Kidney tubule cell (primary cell): ENCODE measurements around the gene GATB.

Experiments
- DNase-seq: peaks from one replicate; pipeline ENCODE4 v3.0.0-alpha.2; 2018; ENCODE audit warnings: low spot score

GATB gene

GRCh38 chr4:151674804-151675391, 85.9 kb downstream of the GATB start:
- peak; percentile 67 for DNase-seq

DNA sequence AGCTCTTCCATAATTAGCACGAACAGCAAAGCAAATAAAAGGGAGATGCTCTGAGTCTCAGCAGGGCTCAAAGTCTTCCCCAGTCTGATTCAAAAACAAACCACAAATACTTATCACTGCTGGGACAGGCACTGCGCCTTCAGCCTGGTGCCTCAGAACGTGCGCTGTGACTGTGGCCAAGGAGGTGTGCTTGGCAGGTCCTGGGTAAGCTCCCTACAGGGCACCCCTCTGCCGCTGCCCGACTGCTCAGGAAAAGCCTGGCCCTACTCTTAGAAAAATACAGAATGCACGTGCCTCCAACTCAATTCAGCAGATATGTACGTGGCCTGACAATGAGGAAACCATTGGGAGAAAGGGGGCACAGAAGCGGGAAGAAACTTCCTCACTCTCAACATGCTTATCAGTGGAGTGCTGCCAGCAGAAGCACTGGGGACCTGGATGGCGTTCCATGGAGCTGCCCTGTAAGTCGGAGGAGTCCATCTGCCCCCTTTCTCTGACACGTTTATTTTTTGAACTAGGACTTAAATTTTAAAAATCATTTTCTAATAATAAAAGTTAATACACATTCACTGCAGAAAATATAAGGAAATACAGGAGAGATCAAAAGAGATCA, 86.8 kb downstream of the GATB start:
- DNase-seq = no peak

GRCh38 chr4:151672996-151673395, 87.8 kb downstream of the GATB start:
- DNase-seq = no peak

DNA sequence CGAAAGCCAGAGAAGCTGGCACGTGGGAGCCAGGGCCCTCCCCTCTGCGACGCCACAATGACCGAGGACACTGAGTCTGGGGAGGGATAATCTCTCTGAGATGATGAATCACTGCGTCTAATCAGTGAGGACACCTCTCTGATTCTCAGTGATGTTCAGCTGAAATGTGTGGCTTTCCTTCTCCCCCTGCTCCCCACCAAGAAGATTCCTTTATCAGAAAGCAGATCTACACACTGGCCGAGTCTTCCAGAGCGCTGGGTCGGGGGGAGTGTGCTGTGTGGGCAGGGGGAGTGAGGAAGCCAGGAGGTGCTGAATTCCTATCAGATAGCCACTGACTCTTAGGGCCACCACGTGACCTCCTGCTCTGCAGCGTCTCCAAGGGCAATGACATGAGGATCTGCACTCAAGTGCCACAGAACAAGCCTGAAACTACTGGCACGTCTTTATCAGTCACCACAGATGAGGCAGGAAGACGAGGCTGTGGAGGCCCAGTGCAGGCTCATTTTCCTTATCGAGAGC, 89.2 kb downstream of the GATB start:
- DNase-seq = no peak

- no peak for DNase-seq
These were observed 90.0 kb downstream of the GATB start for GRCh38 chr4:151670843-151671242.

DNA sequence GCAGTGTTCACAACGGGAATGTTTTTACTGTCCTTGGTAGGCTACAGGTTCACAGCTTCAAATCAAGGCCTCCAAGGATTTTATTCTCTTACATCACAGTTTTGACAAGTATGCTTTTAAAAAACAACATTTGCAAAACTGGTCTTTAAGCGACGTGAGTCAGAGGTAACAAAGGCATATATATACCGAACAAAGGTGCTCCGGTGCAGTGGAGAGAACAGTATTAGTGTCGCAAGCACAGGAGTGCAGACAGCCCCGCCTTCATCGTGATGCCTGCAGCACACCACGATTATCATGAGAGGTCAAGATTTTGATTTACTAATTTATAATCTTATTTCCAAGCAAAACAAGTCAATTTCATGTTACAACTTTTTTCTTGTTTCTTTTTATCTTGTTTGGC, 90.8 kb downstream of the GATB start:
- no peak for DNase-seq

GRCh38 chr4:151668689-151669402, 92.0 kb downstream of the GATB start:
- peak; percentile 58 for DNase-seq

DNA sequence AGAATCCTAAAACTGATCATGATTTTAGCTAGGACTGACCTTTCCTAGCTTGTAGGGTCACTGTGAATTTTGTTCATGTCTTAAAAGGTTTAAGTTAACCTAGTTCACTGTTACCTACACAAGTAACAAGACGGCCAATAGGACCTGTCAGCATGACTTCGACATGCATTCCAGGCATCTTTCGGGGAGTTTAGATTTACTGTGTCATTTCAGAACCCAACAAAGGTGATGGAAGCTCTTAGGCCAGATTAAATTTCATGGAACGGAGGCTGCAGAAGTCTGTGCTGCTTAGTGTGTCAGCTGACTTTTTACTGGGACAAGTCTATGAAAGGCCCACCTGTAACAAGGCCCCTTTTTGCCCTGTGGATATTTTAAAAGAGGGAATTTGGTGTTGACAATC, 93.1 kb downstream of the GATB start:
- no peak for DNase-seq

DNA sequence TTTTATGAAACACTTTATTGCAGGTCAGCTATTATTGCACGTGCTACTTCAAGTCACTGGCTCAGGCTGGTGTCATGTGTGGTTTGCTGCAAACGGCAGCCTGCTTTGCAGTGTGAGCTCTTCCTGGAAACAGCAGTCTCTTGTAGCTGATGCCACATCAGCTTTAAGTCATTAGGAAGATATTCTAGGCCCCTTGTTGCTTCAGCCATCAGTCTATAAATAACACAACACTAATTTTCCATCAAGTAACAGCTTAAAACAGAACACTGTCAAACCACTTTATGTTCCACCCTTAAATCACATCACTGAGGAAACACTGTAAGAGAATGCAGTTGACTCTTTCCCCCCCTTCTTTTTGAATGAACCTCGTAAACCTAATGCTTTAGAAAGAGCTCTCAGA, 93.8 kb downstream of the GATB start:
- no peak for DNase-seq

DNA sequence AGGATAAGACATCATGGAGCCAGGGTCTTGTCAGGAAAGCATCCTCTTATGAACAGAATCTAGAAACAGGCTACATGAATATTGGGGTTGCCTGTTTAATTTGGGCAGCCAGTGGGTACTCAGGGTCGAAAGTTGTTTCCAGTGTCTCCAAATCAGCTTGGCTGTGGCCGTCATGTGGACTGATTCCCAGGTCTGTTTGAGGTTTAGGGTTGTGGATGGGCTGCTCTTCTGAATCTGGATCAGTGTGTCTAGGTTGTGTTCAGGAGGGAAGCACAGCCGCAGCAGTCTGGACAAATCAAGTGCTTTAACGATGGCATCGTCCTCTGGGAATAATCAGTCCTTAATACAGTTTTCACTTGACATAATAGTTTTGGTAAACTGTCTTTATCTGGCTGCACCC, 94.3 kb downstream of the GATB start:
- DNase-seq = no peak

DNA sequence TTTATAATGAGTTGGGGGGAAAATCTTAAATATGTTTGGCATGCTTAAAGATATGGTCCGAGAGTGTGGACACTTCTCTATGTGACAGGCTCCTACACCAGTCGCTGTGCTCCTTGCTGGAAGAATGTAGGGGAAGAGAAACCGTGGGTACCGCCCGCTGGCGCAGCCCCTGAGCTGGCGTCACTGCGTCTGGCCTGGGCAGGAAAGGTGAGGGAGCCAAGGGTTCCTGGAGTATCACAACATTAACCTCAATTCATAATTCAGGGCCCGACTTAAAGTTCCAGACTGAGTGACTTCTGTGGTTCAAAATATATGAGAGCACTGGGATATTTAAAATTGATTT, 95.1 kb downstream of the GATB start:
- DNase-seq = no peak

DNA sequence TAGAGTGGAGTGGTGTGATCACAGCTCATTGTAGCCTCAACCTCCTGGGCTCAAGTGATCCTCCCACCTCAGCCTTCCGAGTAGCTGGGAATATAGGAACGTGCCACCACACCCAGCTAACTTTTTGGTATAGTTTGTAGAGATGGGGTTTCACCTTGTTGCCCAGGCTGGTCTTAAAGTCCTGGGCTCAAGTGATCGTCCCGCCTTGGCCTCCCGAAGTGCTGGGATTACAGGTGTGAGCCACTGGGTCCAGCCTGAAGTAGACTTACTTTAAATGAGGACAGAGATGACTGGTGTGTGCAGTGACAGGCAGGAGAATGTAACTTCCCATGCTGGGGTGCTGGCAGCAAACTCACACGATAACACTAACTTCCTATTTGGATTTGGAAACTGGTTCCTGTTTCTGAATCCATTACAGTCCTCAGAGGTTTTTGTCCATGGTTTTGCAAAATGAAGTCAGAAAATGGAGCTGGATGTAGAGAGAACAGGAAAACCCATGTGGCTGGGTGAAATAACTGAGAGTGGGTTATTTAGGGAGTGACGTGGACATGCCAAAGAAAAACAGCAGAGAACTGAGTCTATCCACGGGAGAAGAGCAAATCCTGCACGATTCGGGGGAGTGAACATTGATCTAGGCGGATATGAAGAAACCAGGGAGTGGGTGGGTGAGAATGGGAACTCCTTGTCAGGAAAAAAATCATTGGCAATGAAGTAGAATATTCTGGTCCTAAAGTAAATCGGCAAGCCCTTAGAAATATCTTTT, 95.6 kb downstream of the GATB start:
- DNase-seq = no peak

DNA sequence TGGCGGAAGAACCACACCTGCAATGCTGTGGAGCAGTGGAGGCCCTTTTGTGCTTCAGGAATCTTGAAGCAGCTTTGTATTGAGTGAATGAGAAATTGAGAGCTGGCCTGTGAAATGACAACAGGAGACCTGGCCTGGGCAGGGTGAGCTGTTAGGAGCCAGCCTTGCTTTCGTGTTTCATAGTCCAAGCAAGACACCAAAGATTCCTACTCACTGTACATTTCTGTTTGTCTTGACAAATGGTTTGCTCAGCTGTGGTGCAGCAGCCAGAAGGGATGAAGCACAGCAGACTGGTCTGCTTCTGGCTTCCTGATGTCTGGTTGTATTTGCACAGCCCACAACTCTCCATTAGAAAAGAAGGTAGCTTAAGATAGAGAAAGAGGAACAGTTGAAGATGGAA, 96.5 kb downstream of the GATB start:
- DNase-seq = no peak

DNA sequence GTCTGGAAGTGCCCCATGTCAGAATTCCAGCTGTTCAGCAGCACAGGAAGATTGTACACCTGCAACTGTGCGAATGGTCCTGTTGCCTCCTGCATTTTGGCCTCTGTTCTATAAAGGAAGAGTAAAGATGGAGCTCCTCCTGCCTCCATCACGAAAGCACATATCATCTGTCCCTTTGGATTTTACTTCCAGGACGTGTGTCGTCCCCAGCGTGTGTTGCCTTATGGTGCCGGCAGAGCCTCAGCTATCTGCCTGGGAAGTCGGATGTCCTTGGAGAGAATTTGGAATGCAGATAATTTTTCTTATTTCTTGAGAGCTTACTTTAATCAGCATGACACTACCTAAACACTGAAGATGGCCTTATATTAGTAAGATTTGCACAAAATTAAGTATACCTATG, 97.7 kb downstream of the GATB start:
- DNase-seq = no peak

- DNase-seq = no peak
These were observed 98.9 kb downstream of the GATB start for GRCh38 chr4:151661873-151662272.

- DNase-seq = no peak
These were observed 100.1 kb downstream of the GATB start for GRCh38 chr4:151660676-151661075.

DNA sequence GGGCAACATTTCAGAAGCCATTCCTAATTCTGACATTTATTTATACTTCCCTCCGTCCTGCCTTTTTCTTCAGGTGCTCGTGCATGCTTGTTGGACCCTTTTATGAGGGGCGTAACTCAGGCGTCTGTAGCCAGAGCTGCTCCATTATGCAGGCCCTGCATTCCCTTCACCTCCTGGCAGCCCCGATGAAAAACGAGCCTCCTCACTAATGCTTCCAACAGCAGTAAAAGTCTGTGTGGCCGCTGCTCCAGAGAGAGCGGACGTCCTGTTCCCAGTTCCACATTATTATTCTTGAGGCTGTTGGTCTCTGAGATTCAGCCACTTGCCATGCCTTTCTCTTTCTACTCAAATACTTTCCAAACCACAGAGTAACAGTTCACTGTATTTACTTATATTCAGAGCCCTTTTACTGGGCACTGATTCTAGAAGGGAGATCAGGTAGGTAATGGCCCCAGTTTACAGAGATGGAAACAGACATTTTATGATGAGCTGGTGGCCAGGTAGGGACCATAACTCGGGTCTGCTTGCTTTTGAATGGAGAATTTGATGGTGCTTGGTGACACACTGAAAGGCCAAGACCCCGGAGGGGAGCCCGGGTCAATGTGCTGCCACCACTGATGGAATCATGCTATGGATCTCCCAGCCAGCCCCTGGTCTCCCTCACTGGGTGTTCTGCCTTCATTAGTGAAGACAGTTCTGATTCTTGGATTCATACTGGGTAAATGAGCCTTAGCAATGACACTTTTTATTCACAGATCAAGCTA, 101.0 kb downstream of the GATB start:
- no peak for DNase-seq

DNA sequence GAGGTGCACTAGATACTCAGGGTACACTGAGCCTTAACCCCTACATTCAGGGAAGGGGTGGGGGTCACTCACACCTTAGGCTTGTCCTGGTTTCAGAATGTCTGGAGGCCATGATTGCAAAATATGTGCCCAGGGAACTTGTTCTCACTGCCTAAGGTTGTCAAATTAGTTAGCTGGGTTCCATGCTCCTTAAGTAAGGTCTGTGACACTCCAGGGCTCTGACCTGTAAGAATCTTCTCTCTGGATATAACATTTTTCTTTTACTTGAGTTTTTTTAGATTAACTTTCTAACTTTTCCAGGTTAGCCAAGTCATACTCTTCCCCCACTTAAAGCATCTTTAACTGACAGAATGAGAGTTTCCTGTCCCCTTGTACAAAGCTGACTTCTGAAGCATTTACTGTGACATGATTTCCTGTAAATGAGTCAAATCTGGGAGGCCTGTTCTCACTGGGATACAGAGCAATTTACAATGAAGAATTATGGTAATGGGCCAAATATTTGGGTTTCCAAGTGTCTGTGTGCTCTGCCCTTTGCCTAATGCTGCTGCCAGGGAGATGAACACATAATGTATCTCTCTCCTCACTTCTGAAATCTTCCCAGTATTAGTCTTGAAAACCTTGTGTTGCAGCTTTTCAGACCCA, 101.7 kb downstream of the GATB start:
- peak; percentile 53 for DNase-seq

DNA sequence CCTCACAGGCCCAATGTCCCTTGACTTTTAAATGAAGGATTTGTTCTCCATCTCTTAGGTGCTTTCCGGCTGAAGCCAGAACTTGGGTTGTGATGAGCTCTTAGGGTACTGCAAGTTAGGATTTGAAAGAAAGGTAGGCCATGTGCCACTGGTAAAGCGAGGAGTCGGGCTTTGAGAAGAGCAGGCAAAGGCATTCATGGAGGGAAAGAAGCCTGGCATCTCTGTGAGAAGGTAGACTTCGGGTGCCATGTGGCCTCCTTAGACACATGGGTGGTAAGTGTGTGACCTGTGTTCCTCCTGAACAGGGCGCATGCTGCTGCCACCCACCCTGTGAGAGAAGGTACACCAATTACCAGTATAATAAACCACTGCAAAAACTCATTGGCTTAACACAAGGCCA, 102.9 kb downstream of the GATB start:
- no peak for DNase-seq

DNA sequence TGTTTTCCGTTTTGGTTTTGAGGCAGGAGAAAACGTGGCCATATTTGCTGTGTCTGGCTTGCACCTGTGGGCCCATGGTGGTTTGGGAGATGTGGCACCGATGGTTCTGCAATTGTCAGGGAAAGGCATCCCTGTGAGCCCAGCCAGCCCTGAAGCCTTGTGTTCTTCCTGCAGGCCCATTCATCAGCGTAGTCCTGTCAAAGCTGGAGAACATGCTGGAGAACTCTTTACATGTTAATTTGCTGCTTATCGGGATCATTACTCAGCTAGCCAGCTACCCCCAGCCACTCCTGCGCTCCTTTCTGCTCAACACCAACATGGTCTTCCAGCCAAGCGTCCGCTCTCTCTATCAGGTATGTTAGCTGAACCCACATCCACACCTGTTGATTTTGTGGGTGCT, 104.7 kb downstream of the GATB start:
- no peak for DNase-seq

DNA sequence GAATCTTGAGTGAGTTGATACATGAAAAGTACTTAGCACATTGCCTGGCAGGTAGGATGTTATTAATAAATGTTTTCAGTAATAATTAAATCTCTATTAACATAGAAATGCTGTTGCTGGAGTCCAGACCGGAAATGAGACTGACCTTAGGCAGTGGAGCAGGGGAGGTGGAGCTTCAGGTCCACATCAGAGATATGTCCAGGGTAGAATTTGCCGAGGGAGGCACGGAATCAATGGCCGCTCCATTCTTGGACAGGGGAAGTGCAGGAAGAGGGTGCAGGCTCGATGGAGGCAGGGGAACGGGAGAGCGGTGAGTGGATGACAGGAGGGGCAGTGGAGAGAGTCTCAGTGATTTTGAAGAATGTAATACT, 107.3 kb downstream of the GATB start:
- no peak for DNase-seq
